Panc1 (cell line): Measurements from ENCODE around the gene CDKL4. TPM values are rescaled to one million over a fixed set of nuclear protein-coding genes. Genes with fewer than 3 reads are reported as not detected.

Source experiments
- ATAC-seq: fragments of 200-7000 bp; cut with Tn5 transposase; 2 replicates; pipeline ENCODE4 v1.9.1; 2020; ENCODE audit warnings: mild to moderate bottlenecking, moderate library complexity
- BruUV-seq: library from RNA; stranded (reverse); fragments of 400-500 nt; replicated peaks from 2 replicates; lab custom pipeline; 2021; lab: Mats Ljungman, UMichigan
- CTCF ChIA-PET: fragments of 300-600 bp; sonication (Branson Sonifier 250); formaldehyde crosslinking; loops from one replicate; lab custom pipeline; 2022; ENCODE audit warnings: antibody characterized with exemption; lab: Charles Lee
- POLR2A ChIA-PET: fragments of 300-600 bp; sonication (Branson Sonifier 250); formaldehyde crosslinking; loops from one replicate; lab custom pipeline; 2022; ENCODE audit warnings: antibody characterized with exemption; lab: Charles Lee
- DNase-seq: peaks from one replicate; pipeline ENCODE4 v3.0.0-alpha.2; 2010; ENCODE audit warnings: low read depth, low spot score
- H3K27ac ChIP-seq: 2 replicates; pipeline ENCODE4 v1.5.1; 2011; ENCODE audit warnings: mild to moderate bottlenecking, low read length, inconsistent platforms
- H3K27me3 ChIP-seq: fragments of 200-500 bp; sonication (Bioruptor generic); 2 replicates; pipeline ENCODE4 v1.6.0; 2014; ENCODE audit warnings: low read length, inconsistent platforms; ENCODE audit not compliant: control insufficient read depth, insufficient read depth
- H3K36me3 ChIP-seq: fragments of 200-500 bp; sonication (Bioruptor generic); 2 replicates; pipeline ENCODE4 v1.5.1; 2014; ENCODE audit warnings: inconsistent platforms, mild to moderate bottlenecking, low read length, moderate library complexity; ENCODE audit not compliant: control insufficient read depth, insufficient read depth
- H3K4me1 ChIP-seq: 2 replicates; pipeline ENCODE4 v1.5.1; 2011; ENCODE audit warnings: inconsistent platforms, mild to moderate bottlenecking, low read length, moderate library complexity; ENCODE audit not compliant: control insufficient read depth, insufficient read depth
- H3K4me3 ChIP-seq, 2 experiments: 2 replicates each; pipeline ENCODE4 v1.5.1; 2011 to 2012; ENCODE audit warnings: low read depth in 2 of 2, low read length in 2 of 2, mild to moderate bottlenecking in 2 of 2, inconsistent platforms in 1 of 2, moderate library complexity in 1 of 2
- H3K9me3 ChIP-seq: fragments of 200-500 bp; sonication (Bioruptor generic); 2 replicates; pipeline ENCODE4 v1.5.1; 2014; ENCODE audit warnings: low read depth, mild to moderate bottlenecking, inconsistent platforms, low read length, moderate library complexity; ENCODE audit not compliant: control insufficient read depth, insufficient read depth
- POLR2AphosphoS5 ChIP-seq: IDR thresholded peaks from 2 replicates; pipeline ENCODE4 v1.6.1; 2012; ENCODE audit warnings: mild to moderate bottlenecking, low read depth, low read length, moderate library complexity
- SIN3A ChIP-seq: IDR thresholded peaks from 2 replicates; pipeline ENCODE4 v1.6.1; 2012; ENCODE audit warnings: low read depth, mild to moderate bottlenecking, low read length, moderate library complexity, borderline replicate concordance; ENCODE audit not compliant: insufficient read depth
- TCF7L2 ChIP-seq: IDR thresholded peaks from 2 replicates; pipeline ENCODE4 v1.6.1; 2011; ENCODE audit warnings: mild to moderate bottlenecking, low read depth, low read length, inconsistent platforms
- in situ Hi-C: cut with HindIII; loops from 2 replicates; pipeline ENCODE4 v1.10.0; 2016; ENCODE audit warnings: low sequenced_read_pairs, low pct_unique_long_range_greater_than_20kb
- intact Hi-C: fragments of 100-400 bp; cut with micrococcal nuclease; formaldehyde crosslinking; loops from one replicate; pipeline ENCODE4 v1.10.0; 2022; ENCODE audit not compliant: unreplicated experiment
- total RNA-seq: library from RNA; stranded (reverse); gene quantifications from one replicate; pipeline ENCODE4 v1.2.1, GENCODE V29; 2021; ENCODE audit not compliant: unreplicated experiment
- TF ChIP-seq, protein P1 (sequence below): fragments of 450-650 bp; IDR thresholded peaks from 2 replicates; pipeline ENCODE4 v1.5.1; 2017; ENCODE audit warnings: mild to moderate bottlenecking
- TF ChIP-seq, protein P2 (sequence below), 2 experiments: IDR thresholded peaks; 2 replicates each; pipeline ENCODE4 v1.6.1; 2011 to 2012; ENCODE audit warnings: low read depth in 2 of 2, control low read depth in 1 of 2, low read length in 1 of 2, mild to moderate bottlenecking in 1 of 2, moderate library complexity in 1 of 2; ENCODE audit not compliant: insufficient read depth in 1 of 2

The CDKL4 gene
- total RNA-seq, 1 experiment from 2014 or later, result not detected

DNA sequence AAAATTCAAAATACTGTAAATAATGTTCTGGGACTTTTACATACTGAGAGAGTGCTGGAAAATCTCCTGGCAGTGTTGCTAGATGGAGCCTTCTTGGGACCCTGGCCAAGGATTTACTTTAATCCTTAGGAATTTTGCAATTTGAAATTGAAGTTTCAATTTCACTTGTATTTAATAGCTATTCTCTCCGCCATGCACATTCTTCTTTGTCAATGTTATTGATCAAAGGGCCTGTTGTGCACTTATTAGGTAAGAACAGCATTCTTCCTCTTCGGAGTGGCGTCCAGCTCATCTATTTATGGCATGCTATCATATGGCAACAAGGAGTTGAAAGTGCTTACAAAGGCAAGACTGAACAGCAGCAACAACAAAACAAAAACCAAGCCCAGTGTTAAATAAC lies 82.8 kb downstream of the CDKL4 start:
- POLR2A ChIA-PET, result no interaction called here
- Histone ChIP-seq H3K27ac (no peak overlapping the region), H3K27me3 (no peaks in the 10 kb centered on the region), H3K36me3 (no peaks in the 10 kb centered on the region), H3K4me3 (no peak overlapping the region), H3K4me1 (no peaks in the 10 kb centered on the region), H3K9me3 (no peaks in the 10 kb centered on the region)
- DNase-seq (no peak), ATAC-seq (no peak)
- TF ChIP-seq, protein P1, sequence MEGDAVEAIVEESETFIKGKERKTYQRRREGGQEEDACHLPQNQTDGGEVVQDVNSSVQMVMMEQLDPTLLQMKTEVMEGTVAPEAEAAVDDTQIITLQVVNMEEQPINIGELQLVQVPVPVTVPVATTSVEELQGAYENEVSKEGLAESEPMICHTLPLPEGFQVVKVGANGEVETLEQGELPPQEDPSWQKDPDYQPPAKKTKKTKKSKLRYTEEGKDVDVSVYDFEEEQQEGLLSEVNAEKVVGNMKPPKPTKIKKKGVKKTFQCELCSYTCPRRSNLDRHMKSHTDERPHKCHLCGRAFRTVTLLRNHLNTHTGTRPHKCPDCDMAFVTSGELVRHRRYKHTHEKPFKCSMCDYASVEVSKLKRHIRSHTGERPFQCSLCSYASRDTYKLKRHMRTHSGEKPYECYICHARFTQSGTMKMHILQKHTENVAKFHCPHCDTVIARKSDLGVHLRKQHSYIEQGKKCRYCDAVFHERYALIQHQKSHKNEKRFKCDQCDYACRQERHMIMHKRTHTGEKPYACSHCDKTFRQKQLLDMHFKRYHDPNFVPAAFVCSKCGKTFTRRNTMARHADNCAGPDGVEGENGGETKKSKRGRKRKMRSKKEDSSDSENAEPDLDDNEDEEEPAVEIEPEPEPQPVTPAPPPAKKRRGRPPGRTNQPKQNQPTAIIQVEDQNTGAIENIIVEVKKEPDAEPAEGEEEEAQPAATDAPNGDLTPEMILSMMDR, result no peak
- TF ChIP-seq POLR2AphosphoS5, result no peak
- TF ChIP-seq TCF7L2, result no peak
- no peak for TF ChIP-seq SIN3A
- TF ChIP-seq, protein P2, sequence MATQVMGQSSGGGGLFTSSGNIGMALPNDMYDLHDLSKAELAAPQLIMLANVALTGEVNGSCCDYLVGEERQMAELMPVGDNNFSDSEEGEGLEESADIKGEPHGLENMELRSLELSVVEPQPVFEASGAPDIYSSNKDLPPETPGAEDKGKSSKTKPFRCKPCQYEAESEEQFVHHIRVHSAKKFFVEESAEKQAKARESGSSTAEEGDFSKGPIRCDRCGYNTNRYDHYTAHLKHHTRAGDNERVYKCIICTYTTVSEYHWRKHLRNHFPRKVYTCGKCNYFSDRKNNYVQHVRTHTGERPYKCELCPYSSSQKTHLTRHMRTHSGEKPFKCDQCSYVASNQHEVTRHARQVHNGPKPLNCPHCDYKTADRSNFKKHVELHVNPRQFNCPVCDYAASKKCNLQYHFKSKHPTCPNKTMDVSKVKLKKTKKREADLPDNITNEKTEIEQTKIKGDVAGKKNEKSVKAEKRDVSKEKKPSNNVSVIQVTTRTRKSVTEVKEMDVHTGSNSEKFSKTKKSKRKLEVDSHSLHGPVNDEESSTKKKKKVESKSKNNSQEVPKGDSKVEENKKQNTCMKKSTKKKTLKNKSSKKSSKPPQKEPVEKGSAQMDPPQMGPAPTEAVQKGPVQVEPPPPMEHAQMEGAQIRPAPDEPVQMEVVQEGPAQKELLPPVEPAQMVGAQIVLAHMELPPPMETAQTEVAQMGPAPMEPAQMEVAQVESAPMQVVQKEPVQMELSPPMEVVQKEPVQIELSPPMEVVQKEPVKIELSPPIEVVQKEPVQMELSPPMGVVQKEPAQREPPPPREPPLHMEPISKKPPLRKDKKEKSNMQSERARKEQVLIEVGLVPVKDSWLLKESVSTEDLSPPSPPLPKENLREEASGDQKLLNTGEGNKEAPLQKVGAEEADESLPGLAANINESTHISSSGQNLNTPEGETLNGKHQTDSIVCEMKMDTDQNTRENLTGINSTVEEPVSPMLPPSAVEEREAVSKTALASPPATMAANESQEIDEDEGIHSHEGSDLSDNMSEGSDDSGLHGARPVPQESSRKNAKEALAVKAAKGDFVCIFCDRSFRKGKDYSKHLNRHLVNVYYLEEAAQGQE (IDR thresholded peaks at IDR 0.05; ENCODE audit: insufficient read depth in 1 of 2, low read depth in 2 of 2, low read length in 1 of 2), result no peak
- BruUV-seq, result no TSS peak
- intact Hi-C loops, result no loop called here
- CTCF ChIA-PET, result no interaction called here
- in situ Hi-C loops, result no loop called here

DNA sequence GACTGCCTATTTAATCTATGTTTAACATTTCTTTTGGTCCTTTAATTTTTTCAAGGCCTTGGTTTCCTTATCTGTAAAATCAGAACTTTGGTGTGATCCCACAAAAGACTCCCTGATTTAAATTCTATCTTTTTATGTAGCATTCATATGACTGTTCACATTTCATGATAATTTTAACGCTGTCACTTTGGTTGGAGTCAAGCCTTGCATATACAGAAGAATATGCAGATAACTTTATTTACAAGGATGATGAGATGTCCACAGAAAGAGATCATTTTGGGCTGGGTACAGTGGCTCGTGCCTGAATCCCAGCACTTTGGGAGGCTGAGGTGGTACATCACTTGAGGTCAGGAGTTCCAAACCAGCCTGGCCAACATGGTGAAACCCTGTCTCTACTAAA lies 84.5 kb downstream of the CDKL4 start:
- POLR2A ChIA-PET, result no interaction called here
- H3K27ac ChIP-seq, result no peak overlapping the region
- no peaks in the 10 kb centered on the region for H3K9me3 ChIP-seq
- no TSS peak for BruUV-seq
- no peaks in the 10 kb centered on the region for H3K27me3 ChIP-seq
- CTCF ChIA-PET, result no interaction called here
- intact Hi-C loops (no loop called here), in situ Hi-C loops (no loop called here)
- no peaks in the 10 kb centered on the region for H3K4me1 ChIP-seq
- H3K4me3 ChIP-seq, result no peak overlapping the region
- ATAC-seq, result no peak
- no peaks in the 10 kb centered on the region for H3K36me3 ChIP-seq
- TF ChIP-seq, protein P2 (IDR thresholded peaks at IDR 0.05; ENCODE audit: insufficient read depth in 1 of 2, low read depth in 2 of 2, low read length in 1 of 2), result no peak
- TF ChIP-seq, protein P1, result no peak
- TF ChIP-seq SIN3A, result no peak
- no peak for TF ChIP-seq POLR2AphosphoS5
- no peak for TF ChIP-seq TCF7L2
- DNase-seq, result no peak
